GM21619 (cell line): ENCODE results near the gene WDR3.
"Not testable (repeated sequence)": the region's sequence is repeated elsewhere in the genome, so short reads cannot be mapped to it uniquely, and the experiment has no call there.

Experiments used
- ATAC-seq: cut with Tn5 transposase; IDR thresholded peaks from one replicate; pipeline ENCODE4 v1.9.1; 2021; ENCODE audit not compliant: unreplicated experiment

Gene WDR3

DNA sequence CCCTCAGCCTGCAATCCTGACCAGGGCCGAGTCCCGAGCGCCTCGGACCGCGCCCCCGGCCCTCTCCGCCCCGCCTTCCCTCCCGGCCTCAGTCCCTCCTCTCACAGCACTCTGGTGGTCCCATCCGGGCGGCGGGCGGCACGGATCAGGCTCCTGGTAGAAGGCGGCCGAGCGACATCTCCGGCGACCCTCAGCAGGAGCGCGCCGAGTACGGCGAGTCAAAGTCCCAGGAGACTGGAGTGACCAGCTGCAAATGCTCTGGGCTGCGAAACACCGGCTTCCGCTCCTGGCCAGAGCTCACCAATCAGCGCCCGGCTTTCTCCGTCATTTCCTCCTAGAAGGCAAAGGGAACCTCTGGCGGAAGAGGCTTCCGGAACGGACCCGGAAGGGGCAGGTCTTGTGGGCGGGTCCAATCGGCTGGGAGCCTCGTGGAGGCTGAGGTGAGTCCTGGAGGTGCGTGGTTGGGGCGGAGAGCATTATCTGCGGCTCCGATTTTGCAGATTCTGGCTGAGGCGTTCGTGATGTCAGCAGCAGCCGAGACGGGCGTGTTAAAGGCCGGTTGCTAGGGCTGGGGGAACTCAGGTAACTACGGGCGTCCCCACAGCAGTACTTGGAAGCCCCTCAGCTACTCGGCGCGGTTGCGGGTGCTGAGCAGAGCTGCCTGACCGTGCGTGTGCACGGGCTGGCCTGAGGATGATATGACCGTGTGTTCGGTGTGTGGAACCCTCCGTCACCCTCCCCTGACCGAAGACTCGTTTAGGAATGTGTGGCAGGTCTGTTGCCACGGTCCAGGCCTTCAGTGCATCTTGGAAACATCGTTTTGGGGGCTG, at the start of gene WDR3, which contains the start of gene GDAP2:
TSS of gene WDR3 (plus strand) at position 397 of the 830 bp plus-strand sequence. CDS start 3,581 bp downstream, outside the sequence.
TSS of gene GDAP2 (minus strand) at position 279 of the 830 bp plus-strand sequence. CDS start 9,264 bp downstream, outside the sequence.
- peak; percentile 94 for ATAC-seq

DNA sequence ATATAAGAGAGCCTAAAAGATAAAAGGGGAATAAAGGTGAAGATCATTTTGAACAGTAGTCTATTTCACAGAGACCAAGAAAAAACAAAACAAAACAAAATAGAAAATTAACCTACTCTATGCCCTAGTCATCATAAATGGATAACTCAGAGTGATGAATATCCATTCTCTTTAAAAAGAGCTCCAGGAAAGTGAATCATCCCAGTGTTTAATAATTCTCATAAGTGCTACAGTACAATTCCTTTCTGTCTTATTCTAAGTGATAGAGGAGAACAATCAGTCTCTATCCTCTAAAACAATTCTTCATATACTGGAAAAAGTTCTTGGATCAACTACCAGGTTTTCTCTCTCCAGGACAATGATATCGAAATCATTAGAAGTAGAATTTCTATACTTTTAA, 45.9 kb upstream of the WDR3 start:
- no peak for ATAC-seq

DNA sequence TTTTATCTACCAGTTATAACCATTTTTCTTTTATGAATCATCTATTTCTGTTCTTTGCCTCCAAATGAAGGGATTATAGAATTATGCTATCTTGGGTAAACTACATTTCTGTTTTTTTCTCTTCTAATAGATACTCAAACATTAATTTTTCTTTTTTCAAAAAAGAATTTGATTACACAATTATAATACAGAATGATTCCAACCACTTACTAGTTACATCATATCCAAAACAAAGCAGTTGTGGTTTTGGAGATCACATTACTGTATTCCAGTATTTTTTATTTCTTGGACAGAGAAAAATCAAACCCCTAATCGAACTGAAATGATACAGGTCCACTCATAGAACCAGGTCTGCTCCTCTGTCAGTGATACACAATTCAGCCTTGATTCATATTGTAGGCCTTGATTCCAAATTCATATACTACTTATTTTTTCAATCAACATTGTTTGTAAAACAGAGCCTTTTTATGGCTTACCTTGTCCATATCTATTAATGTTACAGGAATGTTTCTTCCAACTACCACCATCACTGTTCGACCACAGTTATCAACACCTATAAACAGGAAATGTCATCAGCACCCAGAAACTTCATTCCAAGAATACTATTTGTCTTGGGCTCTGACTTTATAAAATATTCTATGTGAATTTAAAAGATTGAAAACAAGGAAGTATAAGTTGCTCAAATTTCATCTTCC, 43.3 kb upstream of the WDR3 start:
- no peak for ATAC-seq

DNA sequence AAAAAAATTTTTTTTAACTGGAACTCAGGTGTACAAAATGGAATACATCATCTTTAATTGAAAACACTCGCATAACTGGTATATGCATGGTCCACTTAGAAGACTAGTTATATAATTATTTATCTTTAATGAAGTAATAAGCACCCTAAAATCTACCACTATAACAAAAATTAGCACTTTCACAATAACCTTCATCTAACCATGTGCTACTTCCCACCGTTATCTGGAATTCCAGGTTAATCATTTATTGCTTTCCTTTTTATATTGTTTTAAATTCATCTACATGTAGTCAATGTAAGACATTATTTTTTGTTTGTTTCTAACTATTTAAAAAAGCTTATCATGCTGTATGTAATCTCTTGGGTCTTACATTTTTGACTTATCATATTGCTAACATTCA, 39.1 kb upstream of the WDR3 start:
- no peak for ATAC-seq

DNA sequence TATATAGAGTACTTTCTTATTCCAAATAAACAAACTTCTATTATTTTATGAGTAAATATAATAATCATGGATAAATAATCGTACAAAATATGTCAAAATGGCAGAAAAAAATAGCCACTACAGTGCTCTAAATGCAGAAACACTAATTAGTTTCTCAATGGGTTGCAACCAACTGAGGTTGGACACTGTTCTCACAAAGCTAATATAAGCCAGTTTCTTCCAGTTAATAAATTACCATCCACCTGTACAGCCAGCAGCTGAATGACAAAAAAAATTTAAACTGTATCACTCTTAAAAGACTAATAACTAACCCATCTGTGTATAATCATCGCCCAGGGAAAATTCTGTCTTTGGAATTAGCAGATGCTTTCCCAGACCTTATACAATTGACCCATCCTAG, 37.0 kb upstream of the WDR3 start:
- no peak for ATAC-seq

DNA sequence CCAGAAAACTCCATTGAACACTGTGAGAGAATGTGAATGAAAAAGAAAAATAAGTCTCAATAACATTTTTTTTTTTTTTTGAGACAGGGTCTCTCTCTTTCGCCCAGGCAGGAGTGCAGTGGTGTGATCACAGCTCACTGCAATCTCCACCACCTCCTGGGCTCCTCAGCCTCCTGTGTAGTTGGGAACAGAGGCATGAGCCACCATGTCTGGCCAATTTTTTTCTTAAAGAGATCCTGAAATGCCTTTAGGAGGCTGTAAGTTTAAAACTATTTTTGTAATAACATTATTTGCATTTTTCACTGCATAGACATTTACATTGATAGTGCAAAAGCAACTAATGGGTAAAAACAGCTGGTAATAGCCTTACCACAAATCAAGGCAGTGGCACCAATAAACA, 35.5 kb upstream of the WDR3 start:
- no peak for ATAC-seq

DNA sequence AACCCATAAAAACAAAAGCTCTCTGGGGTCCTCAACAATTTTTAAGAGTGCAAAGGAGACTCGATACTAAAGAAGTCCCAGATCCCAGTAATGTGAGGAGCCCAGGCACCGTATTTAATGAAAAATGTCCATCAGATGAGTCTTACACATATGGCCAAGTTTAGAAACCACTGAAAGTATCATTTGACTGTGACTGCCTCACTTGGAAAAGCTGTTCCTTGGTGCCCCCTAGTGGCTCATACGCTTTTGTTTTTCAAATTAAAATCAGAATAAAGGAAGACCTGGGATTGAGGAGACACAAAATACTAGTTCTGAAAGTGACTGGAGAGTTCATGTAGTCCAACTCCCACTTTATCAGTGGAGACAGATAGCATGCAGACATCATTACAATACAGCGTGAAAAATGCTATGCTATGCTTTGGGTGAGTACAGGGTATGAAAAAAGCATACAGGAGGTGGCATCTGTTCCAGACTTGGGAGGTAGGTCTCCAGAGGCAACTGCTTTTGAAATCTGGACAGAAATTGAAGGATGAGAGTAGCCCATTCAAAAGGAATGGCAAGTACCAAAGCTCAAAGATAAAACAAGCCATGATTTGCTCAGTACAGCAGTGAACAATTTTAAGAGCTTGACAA, 33.9 kb upstream of the WDR3 start:
- ATAC-seq: peak; percentile 78

DNA sequence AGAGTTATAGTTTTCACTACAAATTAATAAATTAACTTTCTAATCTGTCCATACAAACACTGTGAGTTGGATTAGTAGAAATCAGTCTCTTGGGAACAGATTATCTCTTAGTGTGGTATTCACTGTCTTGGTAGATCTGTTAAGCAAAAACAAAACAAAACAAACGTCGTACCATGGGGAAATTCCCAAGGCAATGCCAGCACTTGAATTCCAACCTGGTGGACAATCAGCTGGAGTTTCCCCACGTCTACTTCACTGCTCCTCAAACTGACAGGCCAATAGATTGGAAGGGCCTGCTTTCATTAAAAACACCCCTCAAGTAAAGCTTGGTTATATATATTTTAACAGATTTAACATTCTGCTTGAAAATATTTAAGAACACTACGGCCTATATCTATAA, 32.0 kb upstream of the WDR3 start:
- ATAC-seq: no peak

DNA sequence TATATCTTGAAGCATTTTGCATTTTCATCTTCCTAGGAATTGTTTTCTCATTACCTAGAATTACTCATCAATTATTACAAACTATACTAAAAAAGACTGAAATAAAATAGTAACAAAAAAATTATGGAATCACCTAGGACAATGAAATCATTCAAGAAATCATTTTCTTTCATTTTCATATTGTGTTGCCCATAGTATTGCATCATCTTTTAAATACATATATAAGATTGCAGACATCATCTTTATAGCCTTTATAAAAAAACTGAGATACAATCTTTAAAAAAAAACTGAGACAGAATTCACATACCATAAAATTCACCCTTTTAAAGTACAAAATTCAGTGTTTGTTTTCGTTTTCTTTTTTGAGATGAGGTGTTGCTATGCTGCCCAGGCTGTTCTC, 29.7 kb upstream of the WDR3 start:
- no peak for ATAC-seq

DNA sequence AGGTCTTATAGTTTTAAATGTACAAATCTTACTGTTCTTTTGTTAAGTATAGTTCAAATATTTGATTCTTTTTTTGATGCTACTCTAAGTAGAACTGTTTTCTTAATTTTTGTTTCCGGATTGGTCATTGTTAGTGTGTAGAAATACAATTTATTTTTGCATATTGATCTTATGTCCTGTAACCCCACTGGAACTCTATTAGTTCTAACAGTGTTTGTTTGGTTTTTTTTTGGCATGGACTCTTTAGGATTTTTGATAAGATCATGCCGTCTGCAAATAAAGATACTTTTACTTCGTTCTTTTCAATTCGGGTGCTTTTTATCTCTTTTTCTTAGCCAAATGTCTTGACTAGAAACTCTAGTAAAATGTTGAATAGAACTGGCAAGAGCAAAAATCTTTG, 26.6 kb upstream of the WDR3 start:
- no peak for ATAC-seq

DNA sequence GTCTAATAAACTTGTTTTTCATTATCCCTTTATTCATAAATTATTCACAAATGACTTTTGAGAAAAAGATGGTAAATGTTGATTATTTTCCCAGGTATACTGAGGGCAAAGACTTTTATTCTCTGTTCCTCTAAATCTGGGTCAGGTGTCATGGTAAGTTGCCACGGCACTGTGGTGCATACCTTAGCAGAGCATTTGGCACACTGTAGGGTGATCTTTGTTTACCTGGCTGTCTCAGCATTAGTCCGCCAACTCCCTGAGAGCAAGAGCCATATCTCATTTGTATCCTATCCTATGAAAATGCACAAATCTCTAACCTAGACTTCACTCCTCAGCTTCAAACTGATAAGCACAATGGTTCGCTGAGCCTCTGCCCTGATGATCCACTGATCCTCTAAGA, 25.1 kb upstream of the WDR3 start:
- ATAC-seq: no peak

DNA sequence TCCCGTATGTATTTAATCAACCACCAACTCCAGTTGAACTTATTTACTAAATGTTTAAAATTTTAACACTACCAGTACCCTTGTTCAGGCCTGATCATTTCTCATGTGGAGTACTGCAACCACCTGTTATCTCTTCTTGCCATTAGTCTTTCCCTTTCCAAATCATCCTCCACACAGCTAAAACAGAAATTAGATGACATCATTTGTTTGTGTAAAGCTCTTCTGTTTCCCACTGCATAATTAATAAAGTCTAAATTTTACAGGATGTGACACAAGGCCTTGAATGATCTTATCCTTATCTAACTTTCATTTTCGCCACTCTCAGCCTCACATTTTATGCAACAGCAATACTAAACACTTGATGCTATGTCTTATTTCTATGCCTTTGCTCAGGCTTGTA, 24.5 kb upstream of the WDR3 start:
- no peak for ATAC-seq

DNA sequence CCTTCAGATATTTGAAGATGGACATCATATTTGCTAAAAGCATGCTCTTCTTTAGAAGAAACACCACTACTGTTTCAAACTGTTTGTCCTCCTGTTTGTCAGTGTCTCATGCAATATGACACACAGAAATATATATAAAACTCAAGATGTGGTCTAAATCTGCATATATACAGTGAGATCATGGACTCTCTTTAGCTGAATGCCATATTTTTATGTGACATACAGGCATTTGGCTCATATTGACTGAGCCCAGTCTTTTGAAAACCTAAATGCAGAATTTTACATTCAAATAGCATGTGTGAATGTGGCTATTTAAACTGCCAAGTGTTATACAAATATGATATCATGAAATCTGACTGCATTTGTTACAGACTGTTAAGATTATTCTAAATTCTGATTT, 18.5 kb upstream of the WDR3 start:
- ATAC-seq: no peak

DNA sequence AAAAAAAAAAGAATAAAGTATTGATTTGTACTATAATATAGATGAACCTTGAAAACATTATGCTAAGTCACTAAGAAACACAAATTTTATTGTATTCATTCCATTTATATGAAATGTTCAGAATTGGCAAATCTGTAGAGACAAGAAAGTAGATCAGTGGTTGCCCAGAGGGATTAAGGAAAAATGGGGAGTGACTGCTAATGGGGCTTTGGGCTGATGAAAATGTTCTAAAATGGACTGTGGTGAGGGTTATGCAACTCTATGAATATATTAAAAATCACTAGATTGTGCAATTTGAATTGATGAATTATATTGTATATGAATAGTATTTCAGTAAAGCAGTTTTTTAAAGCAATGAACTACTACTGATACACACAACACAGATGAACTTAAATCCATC, 10.2 kb upstream of the WDR3 start:
- ATAC-seq: no peak

DNA sequence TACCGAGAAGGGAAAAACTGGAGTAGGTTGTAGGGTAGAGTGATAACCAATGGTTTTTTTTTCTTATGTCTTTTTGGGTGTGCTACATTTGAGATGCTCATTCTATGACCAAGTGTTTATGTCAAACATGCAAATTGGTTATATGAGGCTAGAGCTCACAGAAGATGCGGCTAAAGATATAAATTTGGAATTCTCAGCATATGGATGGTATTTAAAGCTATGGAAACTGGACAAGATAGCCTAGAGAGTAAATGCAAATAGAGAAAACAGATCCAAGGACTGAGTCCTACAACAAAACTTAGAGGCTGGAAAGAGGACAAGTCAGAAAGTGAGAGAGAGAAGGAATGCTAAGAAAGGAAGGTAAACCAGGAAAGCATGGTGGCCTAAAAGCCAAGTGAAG, 7.5 kb upstream of the WDR3 start:
- ATAC-seq: no peak

DNA sequence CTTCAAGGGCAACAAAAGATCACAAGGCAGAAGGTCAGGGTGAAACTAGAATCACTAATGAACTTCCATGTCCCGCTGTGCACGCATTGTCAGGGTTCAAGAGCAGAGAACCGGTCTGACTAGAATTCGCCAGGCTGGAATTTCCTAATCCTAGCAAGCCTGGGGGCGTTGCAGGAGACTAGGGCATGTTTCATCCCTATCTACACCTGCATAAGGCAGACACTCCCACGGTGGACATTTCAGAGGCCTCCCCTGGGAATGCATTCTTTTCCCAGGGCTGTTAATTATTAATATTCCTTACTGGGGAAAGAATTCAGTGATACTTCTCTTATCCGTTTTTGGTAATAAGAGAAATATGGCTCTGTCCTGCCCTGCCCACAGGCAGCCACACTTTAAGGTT, 6.8 kb upstream of the WDR3 start:
- ATAC-seq: not testable (repeated sequence)

DNA sequence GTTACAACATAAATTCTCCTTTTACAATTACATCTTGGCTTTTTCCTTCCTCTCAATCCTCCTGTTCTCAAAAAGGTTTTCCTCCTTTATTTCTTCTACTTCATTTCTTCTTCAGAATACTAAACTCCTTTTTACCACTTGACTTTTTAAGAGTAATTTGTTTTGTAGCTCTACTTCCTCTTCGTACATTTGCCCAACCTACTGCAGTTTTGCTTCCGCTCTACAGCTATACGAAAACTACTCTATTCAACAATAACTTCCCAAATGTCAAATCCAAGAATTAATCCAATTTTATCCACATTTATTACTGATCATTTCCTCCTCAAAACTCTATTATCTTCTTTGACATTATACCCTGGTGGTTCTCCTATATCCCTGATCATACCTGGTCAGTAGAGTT, 3.6 kb upstream of the WDR3 start:
- ATAC-seq: no peak

DNA sequence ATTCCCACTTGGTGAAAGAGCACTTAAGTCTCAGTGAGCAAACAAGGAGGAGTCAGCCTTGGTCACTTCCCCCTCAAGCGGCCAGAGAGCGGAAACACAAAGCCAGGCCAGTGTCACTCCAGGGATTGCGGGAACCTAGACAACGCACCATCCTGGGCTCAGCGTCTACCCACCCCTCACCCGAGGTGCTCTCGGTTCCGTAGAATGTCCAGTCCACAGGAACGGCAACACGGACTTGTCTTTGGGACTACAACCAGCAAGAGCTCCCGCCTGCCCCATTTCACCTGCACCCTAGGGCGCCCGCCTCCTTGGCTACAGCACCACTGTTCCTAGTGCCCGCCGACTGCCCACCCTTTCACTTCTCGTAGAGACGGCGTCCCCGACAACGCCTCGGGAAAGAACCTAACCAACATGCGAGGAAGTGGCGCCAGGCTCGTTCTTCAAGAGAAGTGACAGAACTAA, 627 bp upstream of the WDR3 start:
- peak; percentile 36 for ATAC-seq

DNA sequence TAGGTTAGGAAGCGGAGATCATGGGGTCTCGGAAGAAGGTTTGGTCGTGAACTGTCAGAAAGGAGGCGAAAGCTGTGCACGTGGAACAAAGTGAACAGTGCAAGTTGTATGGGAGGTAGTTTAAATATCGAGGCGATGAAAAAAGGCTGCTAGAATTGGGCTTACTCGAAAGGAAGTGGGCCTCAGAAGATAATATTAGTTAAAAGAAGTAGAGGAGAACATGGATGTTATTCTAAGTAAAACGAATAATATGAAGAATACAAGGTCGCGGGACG, 571 bp downstream of the WDR3 start:
- no peak for ATAC-seq

DNA sequence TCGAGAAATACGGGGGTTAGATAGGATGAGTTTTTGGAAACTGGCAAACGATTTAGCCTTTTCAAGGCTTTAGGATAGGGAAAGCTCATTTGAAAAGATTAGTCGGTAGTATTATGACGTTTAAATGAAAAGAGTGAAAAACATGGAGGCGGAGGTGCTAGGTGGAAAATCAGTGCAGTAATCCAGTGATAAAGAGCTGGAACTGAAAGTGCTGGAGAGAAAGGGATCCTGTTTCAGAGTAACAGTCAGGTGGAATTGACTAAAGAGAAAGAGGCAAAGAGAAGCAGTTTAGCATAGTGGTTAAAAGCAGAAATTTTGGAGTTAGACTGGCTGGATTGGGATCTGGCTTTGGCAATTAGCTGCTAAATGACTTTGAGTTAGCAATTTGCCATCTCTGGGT, 945 bp downstream of the WDR3 start:
- no peak for ATAC-seq

DNA sequence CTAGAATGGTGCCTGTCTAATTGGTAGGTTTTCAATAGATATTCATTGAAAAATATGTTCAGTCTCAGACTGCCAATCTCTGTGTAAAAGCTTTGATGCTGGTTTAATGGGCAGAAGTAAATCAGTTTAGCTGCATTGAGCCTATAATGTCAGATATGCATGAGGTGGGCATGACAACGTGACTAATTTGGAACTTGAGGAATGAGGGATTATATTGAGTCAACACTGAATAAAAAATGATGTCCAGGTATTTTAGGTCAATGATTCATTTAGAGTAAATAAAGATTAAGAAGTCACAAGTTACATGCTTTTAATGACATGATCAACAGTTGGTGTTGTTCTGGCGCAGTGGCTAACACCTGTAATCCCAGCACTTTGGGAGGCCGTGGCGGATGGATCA, 3.0 kb downstream of the WDR3 start:
- no peak for ATAC-seq

DNA sequence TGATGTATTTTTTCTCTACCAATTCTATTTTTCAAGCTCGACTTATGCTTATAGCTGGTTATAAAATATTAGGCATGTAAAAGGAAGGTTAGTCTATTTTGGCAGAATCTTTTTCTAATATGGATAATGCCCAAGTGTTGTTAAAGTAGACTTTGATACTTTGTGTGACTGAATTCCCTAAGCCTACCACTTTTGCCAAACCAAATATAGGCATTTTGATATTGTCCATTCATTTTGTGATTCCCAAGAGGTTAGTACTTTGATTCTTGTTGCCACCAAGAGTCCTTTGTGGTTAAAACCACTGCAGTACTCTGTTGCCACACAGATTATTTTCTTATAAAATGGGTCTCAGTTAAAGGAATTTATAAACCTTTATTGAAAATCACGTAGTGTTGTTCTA, 4.2 kb downstream of the WDR3 start:
- no peak for ATAC-seq
